ENCODE measurements around the gene NRG3.

The NRG3 gene

GRCh38 chr10:82506680-82507376, 631.8 kb downstream of the NRG3 start:
- no peak for DNase-seq

- no peak for DNase-seq
Measured at GRCh38 chr10:82515256-82515655, 640.3 kb downstream of the NRG3 start.

GRCh38 chr10:82529062-82529461, 654.1 kb downstream of the NRG3 start:
- DNase-seq = no peak

GRCh38 chr10:82535457-82535856, 660.5 kb downstream of the NRG3 start:
- DNase-seq = no peak

GRCh38 chr10:82536668-82537067, 661.7 kb downstream of the NRG3 start:
- no peak for DNase-seq

- no peak for DNase-seq
Measured at GRCh38 chr10:82538272-82538671, 663.3 kb downstream of the NRG3 start.

GRCh38 chr10:82543631-82544030, 668.6 kb downstream of the NRG3 start:
- no peak for DNase-seq

- no peak for DNase-seq
Measured at GRCh38 chr10:82544377-82544776, 669.4 kb downstream of the NRG3 start.

- DNase-seq = no peak
Measured at GRCh38 chr10:82551506-82551905, 676.5 kb downstream of the NRG3 start.

GRCh38 chr10:82552267-82552666, 677.3 kb downstream of the NRG3 start:
- DNase-seq = no peak

- DNase-seq = no peak
Measured at GRCh38 chr10:82554381-82554780, 679.4 kb downstream of the NRG3 start.

- DNase-seq = no peak
Measured at GRCh38 chr10:82558014-82558607, 683.1 kb downstream of the NRG3 start.

GRCh38 chr10:82564353-82565196, 689.6 kb downstream of the NRG3 start:
- no peak for DNase-seq

- no peak for DNase-seq
Measured at GRCh38 chr10:82565197-82565575, 690.2 kb downstream of the NRG3 start.

GRCh38 chr10:82572744-82573143, 697.8 kb downstream of the NRG3 start:
- DNase-seq = no peak

- no peak for DNase-seq
Measured at GRCh38 chr10:82574081-82574480, 699.1 kb downstream of the NRG3 start.

GRCh38 chr10:82575318-82575717, 700.3 kb downstream of the NRG3 start:
- no peak for DNase-seq

- DNase-seq = no peak
Measured at GRCh38 chr10:82576093-82576492, 701.1 kb downstream of the NRG3 start.

GRCh38 chr10:82581940-82582339, 706.9 kb downstream of the NRG3 start:
- no peak for DNase-seq

- no peak for DNase-seq
Measured at GRCh38 chr10:82591421-82591820, 716.4 kb downstream of the NRG3 start.

- DNase-seq = no peak
Measured at GRCh38 chr10:82597840-82598239, 722.8 kb downstream of the NRG3 start.

GRCh38 chr10:82609845-82610244, 734.9 kb downstream of the NRG3 start:
- DNase-seq = no peak

GRCh38 chr10:82618007-82618406, 743.0 kb downstream of the NRG3 start:
- DNase-seq = no peak

- DNase-seq = no peak
Measured at GRCh38 chr10:82621680-82622079, 746.7 kb downstream of the NRG3 start.
